Coronary artery (tissue), 2 donors: ENCODE measurements around the gene GJA3.

ENCODE experiments used
- DNase-seq: peaks from one replicate; pipeline ENCODE4 v3.0.0-alpha.2; 2017; ENCODE audit warnings: low spot score
- H3K27ac ChIP-seq, 2 donors: fragments of 200-600 bp; sonication (generic); one replicate each; pipeline ENCODE4 v1.5.1; 2016 to 2019
- H3K4me3 ChIP-seq: fragments of 200-600 bp; sonication (generic); 2 replicates; pipeline ENCODE4 v1.5.1; 2016; ENCODE audit warnings: mild to moderate bottlenecking, moderate library complexity
- TF ChIP-seq, protein P1 (sequence below): fragments of 200-600 bp; sonication (generic); IDR thresholded peaks from one replicate; pipeline ENCODE4 v1.5.1; 2019; ENCODE audit warnings: antibody characterized with exemption

Gene GJA3

DNA sequence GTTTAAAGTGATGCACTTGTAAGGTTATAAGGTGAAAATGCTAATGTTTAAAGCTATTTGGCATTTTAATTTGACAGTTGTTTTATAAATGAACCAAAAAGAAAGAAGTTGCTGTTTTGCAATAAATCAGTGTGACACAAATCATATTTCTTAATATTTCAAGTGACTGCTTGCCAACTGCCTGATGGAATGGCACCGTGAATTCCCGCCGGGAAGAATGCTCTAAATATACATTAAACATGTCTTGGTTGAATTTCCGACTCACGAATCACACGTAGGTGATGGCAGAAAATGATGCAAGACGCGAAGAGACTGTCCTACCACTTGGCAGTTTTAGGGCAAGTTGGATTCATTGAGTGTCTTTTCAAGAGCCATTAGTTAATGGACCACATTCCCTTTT lies 34.9 kb upstream of the GJA3 start:
- no peak overlapping the region for H3K4me3 ChIP-seq
- TF ChIP-seq, protein P1, sequence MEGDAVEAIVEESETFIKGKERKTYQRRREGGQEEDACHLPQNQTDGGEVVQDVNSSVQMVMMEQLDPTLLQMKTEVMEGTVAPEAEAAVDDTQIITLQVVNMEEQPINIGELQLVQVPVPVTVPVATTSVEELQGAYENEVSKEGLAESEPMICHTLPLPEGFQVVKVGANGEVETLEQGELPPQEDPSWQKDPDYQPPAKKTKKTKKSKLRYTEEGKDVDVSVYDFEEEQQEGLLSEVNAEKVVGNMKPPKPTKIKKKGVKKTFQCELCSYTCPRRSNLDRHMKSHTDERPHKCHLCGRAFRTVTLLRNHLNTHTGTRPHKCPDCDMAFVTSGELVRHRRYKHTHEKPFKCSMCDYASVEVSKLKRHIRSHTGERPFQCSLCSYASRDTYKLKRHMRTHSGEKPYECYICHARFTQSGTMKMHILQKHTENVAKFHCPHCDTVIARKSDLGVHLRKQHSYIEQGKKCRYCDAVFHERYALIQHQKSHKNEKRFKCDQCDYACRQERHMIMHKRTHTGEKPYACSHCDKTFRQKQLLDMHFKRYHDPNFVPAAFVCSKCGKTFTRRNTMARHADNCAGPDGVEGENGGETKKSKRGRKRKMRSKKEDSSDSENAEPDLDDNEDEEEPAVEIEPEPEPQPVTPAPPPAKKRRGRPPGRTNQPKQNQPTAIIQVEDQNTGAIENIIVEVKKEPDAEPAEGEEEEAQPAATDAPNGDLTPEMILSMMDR = no peak
- DNase-seq = peak; percentile 8
- no peak overlapping the region for H3K27ac ChIP-seq

DNA sequence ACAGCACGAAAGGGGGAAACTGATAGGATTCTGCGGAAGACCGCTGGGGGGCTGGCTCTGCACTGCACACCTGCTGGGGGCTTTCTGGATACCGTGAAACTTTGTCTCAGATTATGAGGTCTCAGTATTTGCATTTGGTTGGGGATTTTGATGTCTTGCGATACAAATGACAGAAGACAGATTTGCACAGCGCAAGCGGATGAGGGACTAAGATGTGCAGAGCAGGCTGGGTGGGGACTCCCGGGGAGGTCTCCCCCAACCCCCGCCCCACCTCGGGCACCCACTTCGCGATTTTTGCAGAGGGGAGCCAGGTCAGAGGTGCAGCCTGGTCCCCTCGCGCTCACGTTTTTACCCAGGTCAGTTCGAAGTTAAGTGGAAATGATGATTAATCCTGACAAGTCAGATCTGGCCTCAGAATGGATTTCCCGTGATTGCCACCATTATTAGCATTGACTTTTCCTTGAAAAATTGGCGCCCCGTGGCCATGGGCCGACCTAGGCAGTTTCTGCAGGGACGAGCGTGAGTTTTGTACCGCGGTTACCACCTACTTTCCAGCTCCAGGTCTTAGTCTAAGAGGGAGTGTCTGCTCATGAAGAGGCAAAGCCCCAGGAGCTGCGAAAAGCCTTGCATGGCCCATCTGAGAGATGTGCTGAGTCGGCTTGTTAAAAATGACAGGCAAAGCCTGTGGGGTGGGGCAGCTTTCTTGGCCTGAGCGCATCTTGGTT lies 33.2 kb upstream of the GJA3 start:
- peak; percentile 61 for DNase-seq
- TF ChIP-seq, protein P1 = no peak
- H3K27ac ChIP-seq = no peak overlapping the region
- peak overlapping the region; percentile 75 for H3K4me3 ChIP-seq

DNA sequence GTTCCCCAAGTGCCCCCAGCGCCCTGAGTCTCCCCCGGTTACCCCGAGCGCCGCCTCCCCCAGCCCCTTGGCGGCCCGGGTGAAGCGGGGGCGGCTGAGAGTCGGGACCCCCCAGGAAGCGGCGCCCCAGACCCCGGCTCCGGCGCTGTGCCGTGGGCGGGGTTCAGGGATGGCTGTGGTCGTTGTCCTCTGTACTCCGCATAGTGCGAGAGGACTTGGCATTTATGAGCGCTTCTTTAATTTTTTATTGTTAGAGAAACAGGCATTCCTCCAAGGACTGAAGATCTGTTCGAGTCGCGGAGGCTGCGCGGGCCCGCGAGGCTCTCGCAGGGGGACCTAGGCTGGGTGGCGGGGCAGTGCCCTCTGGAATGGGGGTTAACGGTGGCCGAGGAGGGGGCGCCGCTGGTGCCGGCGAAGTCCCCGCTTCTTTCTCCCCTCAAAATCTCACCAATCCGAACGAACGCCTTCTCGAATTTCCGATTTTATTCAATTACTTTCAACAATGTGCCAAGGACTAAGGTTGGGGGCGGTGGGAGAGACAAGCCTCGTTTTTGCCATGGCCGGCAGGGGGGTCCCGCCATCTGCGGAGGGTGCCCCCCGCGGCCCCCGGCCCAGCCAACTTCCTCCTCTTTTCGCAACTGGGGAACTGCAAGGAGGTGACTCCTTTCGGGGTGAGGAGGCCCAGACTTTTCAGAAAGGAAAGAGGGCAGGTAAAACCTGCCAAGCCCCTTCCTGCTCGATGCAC lies 32.5 kb upstream of the GJA3 start:
- Histone ChIP-seq H3K4me3 (peak overlapping the region; percentile 75), H3K27ac (no peak overlapping the region)
- TF ChIP-seq, protein P1 = no peak
- peak; percentile 64 for DNase-seq

DNA sequence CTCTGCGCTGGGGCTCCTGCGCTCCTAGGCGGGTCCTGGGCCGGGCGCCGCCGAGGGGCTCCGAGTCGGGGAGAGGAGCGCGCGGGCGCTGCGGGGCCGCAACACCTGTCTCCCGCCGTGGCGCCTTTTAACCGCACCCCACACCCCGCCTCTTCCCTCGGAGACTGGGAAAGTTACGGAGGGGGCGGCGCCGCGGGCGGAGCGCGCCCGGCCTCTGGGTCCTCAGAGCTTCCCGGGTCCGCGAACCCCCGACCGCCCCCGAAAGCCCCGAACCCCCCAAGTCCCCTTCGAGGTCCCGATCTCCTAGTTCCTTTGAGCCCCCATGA lies 31.9 kb upstream of the GJA3 start, which contains the start of gene GJB2:
TSS of gene GJB2 (minus strand) at position 103 of the 326 bp plus-strand sequence. CDS start 3,357 bp downstream, outside the sequence.
- DNase-seq = peak; percentile 17
- Histone ChIP-seq H3K4me3 (peak within 1 kb of the TSS; percentile 75), H3K27ac (no peak within 1 kb of the TSS)
- TF ChIP-seq, protein P1 = no peak

DNA sequence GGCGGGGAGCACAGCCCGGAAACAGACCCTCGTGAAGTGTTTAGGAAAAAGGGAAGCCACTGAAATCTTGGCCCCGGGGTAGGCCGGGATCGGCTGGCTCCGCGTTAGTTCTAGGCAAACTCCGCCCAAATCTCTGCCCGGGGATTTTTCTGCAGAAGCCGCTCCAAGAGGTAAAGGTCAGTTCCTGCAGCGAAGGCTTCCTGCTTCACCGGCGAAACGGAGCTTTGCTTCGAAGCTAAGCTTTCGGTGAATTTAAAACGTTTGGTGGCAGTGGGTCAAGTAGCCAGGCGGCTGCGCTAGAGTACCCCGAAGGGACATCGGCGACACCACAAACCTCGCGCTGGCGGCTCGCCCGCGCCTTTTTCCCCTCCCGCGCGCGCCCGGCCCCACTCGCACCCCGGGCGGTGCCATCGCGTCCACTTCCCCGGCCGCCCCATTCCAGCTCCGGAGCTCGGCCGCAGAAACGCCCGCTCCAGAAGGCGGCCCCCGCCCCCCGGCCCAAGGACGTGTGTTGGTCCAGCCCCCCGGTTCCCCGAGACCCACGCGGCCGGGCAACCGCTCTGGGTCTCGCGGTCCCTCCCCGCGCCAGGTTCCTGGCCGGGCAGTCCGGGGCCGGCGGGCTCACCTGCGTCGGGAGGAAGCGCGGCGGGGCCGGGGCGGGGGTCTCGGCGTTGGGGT lies 31.4 kb upstream of the GJA3 start:
- TF ChIP-seq, protein P1 = no peak
- peak; percentile 38 for DNase-seq
- no peak overlapping the region for H3K27ac ChIP-seq
- peak overlapping the region; percentile 75 for H3K4me3 ChIP-seq

DNA sequence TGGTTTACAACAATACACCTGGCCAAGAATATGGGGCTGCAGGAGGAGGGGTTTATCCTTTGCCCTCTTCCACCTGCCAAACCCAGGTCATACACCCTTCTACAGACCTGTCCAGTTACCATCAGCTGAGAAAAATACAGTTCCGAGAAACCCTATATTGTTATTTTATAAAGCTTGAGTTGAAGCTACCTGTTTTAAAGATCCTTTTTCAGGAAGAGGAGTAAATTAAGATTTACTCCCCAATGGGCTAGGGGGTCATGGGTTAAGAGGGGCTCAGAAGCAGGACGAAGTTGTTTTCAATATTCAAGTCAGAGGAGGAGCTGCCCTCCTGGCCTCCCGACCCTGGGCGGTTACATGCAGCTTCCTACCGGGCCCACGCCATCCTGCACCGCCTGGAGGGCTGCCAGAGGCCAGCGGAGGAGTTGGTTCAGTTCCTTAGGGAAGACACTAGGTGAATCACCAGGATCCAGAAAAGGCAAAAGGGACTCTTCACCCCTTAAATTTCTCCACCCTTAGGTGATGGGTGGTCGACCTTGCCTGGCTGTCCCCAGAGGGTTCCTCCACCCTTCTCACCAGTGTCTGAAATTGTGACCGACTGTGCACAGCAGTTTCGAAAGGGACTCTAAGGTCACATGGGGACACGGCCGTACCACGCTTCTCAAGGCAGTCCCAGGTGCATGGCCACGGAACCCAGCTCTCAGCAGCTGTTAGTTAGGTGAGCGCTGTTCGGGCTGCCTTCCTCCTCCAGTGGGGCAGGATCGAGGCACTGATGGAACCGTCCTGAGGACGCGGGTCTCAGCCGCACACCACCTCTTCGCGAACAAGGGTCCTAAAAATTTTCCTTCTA lies 30.7 kb upstream of the GJA3 start:
- peak; percentile 62 for DNase-seq
- TF ChIP-seq, protein P1 = no peak
- peak overlapping the region; percentile 75 for H3K4me3 ChIP-seq
- no peak overlapping the region for H3K27ac ChIP-seq
